GM18867 (cell line): Measurements from ENCODE around the gene MLYCD.
"Not testable (repeated sequence)": the region's sequence is repeated elsewhere in the genome, so short reads cannot be mapped to it uniquely, and the experiment has no call there.

Experiments used
- ATAC-seq: cut with Tn5 transposase; IDR thresholded peaks from one replicate; pipeline ENCODE4 v1.9.1; 2021; ENCODE audit warnings: mild to moderate bottlenecking, moderate library complexity; ENCODE audit not compliant: unreplicated experiment

MLYCD gene

GRCh38 chr16:83939266-83939855 lies 40.4 kb downstream of the MLYCD start:
- ATAC-seq, result no peak

GRCh38 chr16:83940119-83940518 lies 41.2 kb downstream of the MLYCD start:
- no peak for ATAC-seq

- no peak for ATAC-seq
Measured at GRCh38 chr16:83940630-83941378, 41.9 kb downstream of the MLYCD start.

GRCh38 chr16:83941546-83941945 lies 42.6 kb downstream of the MLYCD start:
- not testable (repeated sequence) for ATAC-seq

GRCh38 chr16:83942074-83942473 lies 43.2 kb downstream of the MLYCD start:
- ATAC-seq, result no peak

GRCh38 chr16:83942815-83943515 lies 44.0 kb downstream of the MLYCD start:
- ATAC-seq, result no peak

GRCh38 chr16:83943516-83944050 lies 44.7 kb downstream of the MLYCD start:
- ATAC-seq, result no peak

GRCh38 chr16:83945587-83945986 lies 46.7 kb downstream of the MLYCD start:
- no peak for ATAC-seq

- no peak for ATAC-seq
Measured at GRCh38 chr16:83946154-83946780, 47.4 kb downstream of the MLYCD start.

- no peak for ATAC-seq
Measured at GRCh38 chr16:83946781-83947566, 48.1 kb downstream of the MLYCD start.

GRCh38 chr16:83947642-83948234 lies 48.8 kb downstream of the MLYCD start:
- no peak for ATAC-seq

- ATAC-seq, result no peak
Measured at GRCh38 chr16:83948914-83949723, 50.2 kb downstream of the MLYCD start.

- no peak for ATAC-seq
Measured at GRCh38 chr16:83949724-83950001, 50.7 kb downstream of the MLYCD start.

GRCh38 chr16:83950862-83951399 lies 52.0 kb downstream of the MLYCD start:
- ATAC-seq, result not testable (repeated sequence)

- ATAC-seq, result no peak
Measured at GRCh38 chr16:83951544-83951943, 52.6 kb downstream of the MLYCD start.

GRCh38 chr16:83952587-83952939 lies 53.6 kb downstream of the MLYCD start:
- no peak for ATAC-seq

- ATAC-seq, result peak; percentile 84
Measured at GRCh38 chr16:83952940-83953795, 54.3 kb downstream of the MLYCD start, which contains the start of gene OSGIN1. Gene OSGIN1, plus strand, starts transcription at chr16:83953240. Its CDS starts 4,432 bp downstream, at chr16:83957672.
